ENCODE results near the gene MKX.

Gene MKX

GRCh38 chr10:27709304-27709703 is 36.3 kb downstream of the MKX start:
- TF ChIP-seq CTCF (IDR thresholded peaks at IDR 0.05; ENCODE audit: insufficient read depth, low read length) = no peak
- TF ChIP-seq REST (IDR thresholded peaks at IDR 0.05; ENCODE audit: insufficient replicate concordance, low read depth) = no peak
- no peak for TF ChIP-seq POLR2AphosphoS5 (IDR thresholded peaks at IDR 0.05; ENCODE audit: low read depth)
- TF ChIP-seq SPI1 (IDR thresholded peaks at IDR 0.05; ENCODE audit: borderline replicate concordance, low read depth) = no peak
- no peak for TF ChIP-seq GABPA (IDR thresholded peaks at IDR 0.05; ENCODE audit: low read depth)
- DNase-seq (ENCODE audit: low read depth in 1 of 2, low spot score in 1 of 2) = no peak
- Histone ChIP-seq H3K27ac (replicated peaks) (no peak overlapping the region), H3K4me3 (replicated peaks; ENCODE audit: insufficient read depth, low read length) (no peak overlapping the region), H3K27me3 (ENCODE audit: insufficient read depth, poor library complexity, severe bottlenecking) (peaks cover 2% of the 10 kb centered on the region)

GRCh38 chr10:27701938-27702537 is 43.6 kb downstream of the MKX start:
- Histone ChIP-seq H3K4me3 (replicated peaks; ENCODE audit: insufficient read depth, low read length) (no peak overlapping the region), H3K27me3 (ENCODE audit: insufficient read depth, poor library complexity, severe bottlenecking) (no peaks in the 10 kb centered on the region), H3K27ac (replicated peaks) (no peak overlapping the region)
- no peak for DNase-seq (ENCODE audit: low read depth in 1 of 2, low spot score in 1 of 2)
- TF ChIP-seq REST (IDR thresholded peaks at IDR 0.05; ENCODE audit: insufficient replicate concordance, low read depth) (no peak), POLR2AphosphoS5 (IDR thresholded peaks at IDR 0.05; ENCODE audit: low read depth) (no peak), GABPA (IDR thresholded peaks at IDR 0.05; ENCODE audit: low read depth) (no peak), CTCF (IDR thresholded peaks at IDR 0.05; ENCODE audit: insufficient read depth, low read length) (no peak), SPI1 (IDR thresholded peaks at IDR 0.05; ENCODE audit: borderline replicate concordance, low read depth) (no peak)

GRCh38 chr10:27699776-27700175 is 45.8 kb downstream of the MKX start:
- no peak overlapping the region for H3K4me3 ChIP-seq (replicated peaks; ENCODE audit: insufficient read depth, low read length)
- TF ChIP-seq POLR2AphosphoS5 (IDR thresholded peaks at IDR 0.05; ENCODE audit: low read depth) = no peak
- no peak for TF ChIP-seq CTCF (IDR thresholded peaks at IDR 0.05; ENCODE audit: insufficient read depth, low read length)
- TF ChIP-seq GABPA (IDR thresholded peaks at IDR 0.05; ENCODE audit: low read depth) = no peak
- TF ChIP-seq REST (IDR thresholded peaks at IDR 0.05; ENCODE audit: insufficient replicate concordance, low read depth) = no peak
- TF ChIP-seq SPI1 (IDR thresholded peaks at IDR 0.05; ENCODE audit: borderline replicate concordance, low read depth) = no peak
- DNase-seq (ENCODE audit: low read depth in 1 of 2, low spot score in 1 of 2) = no peak
- H3K27me3 ChIP-seq (ENCODE audit: insufficient read depth, poor library complexity, severe bottlenecking) = no peaks in the 10 kb centered on the region
- H3K27ac ChIP-seq (replicated peaks) = no peak overlapping the region

Measured in HL-60 (cell line).